ENCODE measurements around the gene PYHIN1.
"Not testable (repeated sequence)": the region's sequence is repeated elsewhere in the genome, so short reads cannot be mapped to it uniquely, and the experiment has no call there.

Gene PYHIN1

DNA sequence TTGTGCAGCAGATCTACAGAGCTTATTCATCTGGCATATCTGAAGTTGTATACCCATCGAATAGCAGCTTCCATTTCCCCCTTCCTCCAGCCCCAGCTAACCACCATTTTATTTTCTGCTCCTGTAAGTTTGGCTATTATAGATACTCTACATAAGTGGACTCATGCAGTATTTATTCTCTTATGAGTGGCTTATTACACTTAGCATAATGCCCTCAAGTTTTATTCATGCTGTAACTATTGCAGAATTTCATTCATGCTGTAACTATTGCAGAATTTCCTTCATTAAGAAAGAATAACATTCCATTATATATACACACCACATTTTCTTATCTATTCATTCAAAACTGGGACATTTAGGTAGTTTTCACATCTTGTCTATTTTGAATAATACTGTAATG is 47.9 kb downstream of the PYHIN1 start:
- no peak for DNase-seq (ENCODE audit: low read depth in 2 of 2)

DNA sequence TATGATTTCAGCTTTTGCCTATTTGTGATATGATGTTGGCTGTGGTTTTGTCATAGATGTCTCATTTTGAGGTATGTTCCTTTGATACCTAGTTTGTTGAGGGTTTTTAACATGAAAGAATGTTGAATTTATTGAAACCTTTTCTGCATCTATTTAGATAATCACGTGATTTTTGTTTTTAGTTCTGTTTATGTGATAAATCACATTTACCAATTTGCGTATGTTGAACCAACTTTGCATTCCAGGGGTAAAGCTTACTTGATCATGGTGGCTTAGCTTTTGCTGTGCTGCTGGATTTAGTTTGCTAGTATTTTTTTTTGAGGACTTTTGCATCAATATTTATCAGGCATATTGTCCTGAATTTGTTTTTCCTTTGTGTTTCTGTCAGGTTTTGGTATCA is 51.9 kb downstream of the PYHIN1 start:
- no peak for DNase-seq (ENCODE audit: low read depth in 2 of 2)

- no peak for DNase-seq (ENCODE audit: low read depth in 2 of 2)
These were observed 53.0 kb downstream of the PYHIN1 start for GRCh38 chr1:158984386-158984785.

DNA sequence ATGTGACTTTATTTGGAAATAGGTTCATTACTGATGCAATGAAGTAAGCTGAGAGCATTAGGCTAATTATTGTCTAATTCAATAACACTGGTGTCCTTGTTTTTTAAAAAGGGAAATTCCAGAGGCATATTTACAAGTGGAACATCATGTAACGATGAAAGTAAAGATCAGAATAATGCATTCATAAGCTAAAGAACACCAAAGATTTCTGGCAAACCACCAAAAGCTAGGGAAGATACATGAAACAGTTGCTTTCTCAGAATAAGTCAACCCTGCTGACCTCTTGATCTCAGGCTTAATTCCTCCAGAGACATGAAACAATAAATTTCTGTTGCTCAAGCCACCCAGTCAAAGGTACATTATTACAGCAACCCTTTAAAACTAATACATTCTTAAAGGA is 58.1 kb downstream of the PYHIN1 start:
- DNase-seq (ENCODE audit: low read depth in 2 of 2): no peak

DNA sequence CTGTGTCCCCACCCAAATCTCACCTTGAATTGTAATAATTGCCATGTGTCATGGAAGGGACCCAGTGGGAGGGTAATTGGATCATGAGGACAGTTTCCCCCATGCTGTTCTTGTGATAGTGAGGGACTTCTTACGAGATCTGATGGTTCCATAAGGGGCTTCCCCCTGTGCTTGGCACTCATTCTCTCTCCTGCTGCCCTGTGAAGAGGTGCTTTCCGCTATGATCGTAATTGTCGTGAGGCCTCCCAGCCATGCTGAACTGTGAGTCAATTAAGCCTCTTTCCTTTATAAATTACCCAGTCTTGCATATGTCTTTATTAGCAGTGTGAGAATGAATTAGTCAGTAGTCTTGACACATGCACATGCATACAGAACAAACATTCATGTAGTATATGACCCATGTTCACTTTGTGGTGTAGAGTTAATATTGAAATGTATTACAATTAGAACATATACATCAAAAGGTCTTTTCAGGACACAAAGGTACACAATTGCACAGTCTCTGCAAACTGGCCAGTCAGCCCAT is 61.5 kb downstream of the PYHIN1 start:
- no peak for DNase-seq (ENCODE audit: low read depth in 2 of 2)

GRCh38 chr1:158996998-158997397 is 65.6 kb downstream of the PYHIN1 start:
- no peak for DNase-seq (ENCODE audit: low read depth in 2 of 2)

- DNase-seq (ENCODE audit: low read depth in 2 of 2): no peak
These were observed 66.9 kb downstream of the PYHIN1 start for GRCh38 chr1:158998037-158998780.

DNA sequence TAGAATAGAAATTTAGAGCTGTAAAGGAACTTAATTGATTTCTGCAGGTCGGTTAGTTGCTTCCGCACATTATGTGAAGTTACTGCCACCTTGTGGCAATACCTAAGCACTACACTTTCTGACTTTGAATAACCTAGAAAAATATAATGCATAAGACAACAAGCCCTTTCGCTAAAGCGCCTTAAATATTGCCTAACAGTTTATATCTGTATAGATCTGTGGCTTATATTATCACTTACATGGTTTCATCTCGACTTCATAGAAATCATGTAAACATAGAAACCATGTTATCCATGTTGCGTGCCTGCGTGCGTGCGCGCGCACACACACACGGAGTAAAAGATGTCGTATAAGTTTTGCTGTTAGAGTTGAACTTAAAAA is 67.4 kb downstream of the PYHIN1 start:
- no peak for DNase-seq (ENCODE audit: low read depth in 2 of 2)

GRCh38 chr1:158999316-159000069 is 68.1 kb downstream of the PYHIN1 start:
- DNase-seq (ENCODE audit: low read depth in 2 of 2): no peak

DNA sequence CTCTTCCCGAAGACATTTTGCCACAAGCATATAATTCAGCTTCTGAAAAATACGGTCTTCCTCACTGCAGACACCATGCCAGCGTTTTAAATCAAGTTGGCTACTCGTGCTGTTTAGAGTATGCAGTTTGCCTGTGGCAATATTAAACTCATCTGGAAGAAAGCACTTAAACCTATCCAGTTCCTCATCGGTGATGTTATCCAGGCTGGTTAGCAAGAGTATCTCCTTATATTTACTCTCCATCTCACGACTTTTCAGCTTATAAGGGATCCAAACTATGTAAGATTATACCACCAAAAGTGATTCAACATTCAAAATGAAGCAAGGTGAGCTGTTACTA is 68.7 kb downstream of the PYHIN1 start:
- no peak for DNase-seq (ENCODE audit: low read depth in 2 of 2)

- no peak for DNase-seq (ENCODE audit: low read depth in 2 of 2)
These were observed 69.3 kb downstream of the PYHIN1 start for GRCh38 chr1:159000625-159001024.

DNA sequence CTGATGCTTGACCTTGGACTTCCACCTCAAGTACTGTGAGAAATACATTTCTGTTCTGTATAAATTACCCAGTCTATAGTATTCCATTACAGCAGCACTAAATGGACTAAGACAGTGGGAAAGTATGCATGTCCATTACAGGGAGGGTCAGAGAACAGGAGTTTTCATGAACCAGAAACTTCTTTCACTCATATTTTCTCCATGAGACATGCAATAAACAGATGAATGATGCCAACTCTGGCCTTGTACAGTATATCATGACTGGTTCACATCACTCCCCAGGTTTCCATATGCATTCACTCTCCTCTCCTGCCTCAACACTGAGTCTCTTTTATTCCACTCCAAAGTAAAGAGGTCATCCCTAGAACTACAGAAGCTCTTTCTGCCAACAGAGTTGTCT is 73.8 kb downstream of the PYHIN1 start:
- no peak for DNase-seq (ENCODE audit: low read depth in 2 of 2)

- no peak for DNase-seq (ENCODE audit: low read depth in 2 of 2)
These were observed 74.3 kb downstream of the PYHIN1 start for GRCh38 chr1:159005676-159006075.

DNA sequence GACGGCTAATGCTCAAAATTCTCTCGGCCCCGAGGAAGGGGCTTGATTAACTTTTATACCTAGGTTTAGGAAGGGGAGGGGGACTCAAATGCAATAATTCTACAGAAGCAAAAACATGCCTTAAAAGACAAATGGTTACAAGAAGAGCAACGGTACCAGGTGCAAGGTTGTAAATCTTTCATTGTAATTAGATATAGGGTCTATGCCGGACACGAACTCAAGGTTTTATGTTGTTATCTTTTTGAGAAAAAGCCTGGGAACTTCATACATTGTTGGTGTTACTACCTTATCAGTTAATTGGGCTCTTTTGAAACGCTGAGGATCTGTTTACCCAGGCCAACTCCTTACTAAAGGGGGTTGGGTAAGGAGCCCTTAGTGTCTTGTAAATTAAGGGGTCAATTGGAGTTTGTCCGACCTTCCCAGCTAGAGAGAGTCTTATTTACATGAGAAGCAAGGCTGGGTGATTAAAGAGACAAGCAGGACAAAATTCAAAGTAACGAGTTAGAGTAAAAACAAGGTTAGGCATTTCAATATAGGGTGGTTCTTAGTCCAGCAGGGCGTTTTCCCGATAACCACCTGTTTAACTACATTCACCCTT is 75.0 kb downstream of the PYHIN1 start:
- not testable (repeated sequence) for DNase-seq (ENCODE audit: low read depth in 2 of 2)

- DNase-seq (ENCODE audit: low read depth in 2 of 2): no peak
These were observed 76.4 kb downstream of the PYHIN1 start for GRCh38 chr1:159007726-159008125.

DNA sequence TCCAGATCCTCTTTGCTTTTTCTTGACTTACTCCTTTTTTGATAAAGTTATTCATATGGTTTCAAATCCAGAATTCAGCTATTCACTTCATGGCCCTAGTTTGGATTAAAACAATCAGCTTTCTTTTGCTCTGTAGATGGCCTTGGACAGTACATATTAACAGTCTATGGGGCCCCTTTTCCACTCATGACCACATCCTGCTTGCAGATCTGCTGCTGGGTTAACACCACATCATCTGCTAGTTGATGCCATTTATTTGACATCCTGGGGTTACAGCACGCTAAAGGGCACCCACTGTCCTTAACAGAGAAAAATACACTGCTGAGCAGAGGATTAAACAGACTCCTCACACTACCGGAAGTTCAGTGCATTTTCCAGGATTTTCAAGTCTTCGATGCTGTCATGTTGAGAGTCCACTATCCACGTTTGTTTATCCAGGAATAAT is 77.4 kb downstream of the PYHIN1 start:
- DNase-seq (ENCODE audit: low read depth in 2 of 2): no peak

- DNase-seq (ENCODE audit: low read depth in 2 of 2): no peak
These were observed 77.9 kb downstream of the PYHIN1 start for GRCh38 chr1:159009287-159009686.

- DNase-seq (ENCODE audit: low read depth in 2 of 2): no peak
These were observed 78.5 kb downstream of the PYHIN1 start, which contains the start of gene IFI16 for GRCh38 chr1:159009704-159010361. TSS of gene IFI16 (plus strand) at chr1:159009907. CDS start at chr1:159014681, 4,774 bp downstream.

DNA sequence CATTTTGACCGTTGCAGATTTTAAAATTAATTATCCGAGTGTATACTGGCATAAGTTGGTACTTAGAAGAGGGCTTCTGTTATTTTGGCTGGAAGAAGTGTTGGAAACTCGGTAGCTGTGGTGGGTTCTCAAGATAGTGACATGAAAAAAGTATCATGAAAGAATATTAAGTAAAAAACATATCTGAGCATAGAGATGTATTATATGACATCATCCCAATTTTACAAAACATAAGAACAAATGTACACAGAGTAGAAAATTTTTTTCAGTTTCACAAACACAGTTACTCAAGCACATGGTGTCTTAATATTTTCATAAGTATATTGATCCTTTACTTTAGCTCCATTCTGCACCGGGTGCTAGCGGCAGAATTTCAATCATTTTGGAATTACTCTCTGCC is 79.0 kb downstream of the PYHIN1 start:
- DNase-seq (ENCODE audit: low read depth in 2 of 2): no peak

DNA sequence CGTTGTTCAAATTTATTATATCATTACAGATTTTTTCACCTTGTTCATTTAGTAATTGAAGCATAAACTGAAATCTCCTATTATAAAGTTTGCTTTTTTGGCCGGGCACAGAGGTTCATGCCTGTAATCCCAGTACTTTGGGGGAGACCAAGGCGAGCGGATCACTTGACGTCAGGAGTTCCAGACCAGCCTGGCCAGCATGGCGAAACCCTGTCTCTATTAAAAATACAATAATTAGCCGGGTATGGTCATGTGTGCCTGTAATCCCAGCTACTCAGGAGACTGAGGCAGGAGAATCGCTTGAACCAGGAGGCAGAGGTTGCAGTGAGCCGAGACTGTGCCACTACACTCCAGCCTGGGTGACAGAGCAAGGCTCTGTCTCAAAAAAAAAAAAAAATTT is 79.6 kb downstream of the PYHIN1 start:
- DNase-seq (ENCODE audit: low read depth in 2 of 2): not testable (repeated sequence)

DNA sequence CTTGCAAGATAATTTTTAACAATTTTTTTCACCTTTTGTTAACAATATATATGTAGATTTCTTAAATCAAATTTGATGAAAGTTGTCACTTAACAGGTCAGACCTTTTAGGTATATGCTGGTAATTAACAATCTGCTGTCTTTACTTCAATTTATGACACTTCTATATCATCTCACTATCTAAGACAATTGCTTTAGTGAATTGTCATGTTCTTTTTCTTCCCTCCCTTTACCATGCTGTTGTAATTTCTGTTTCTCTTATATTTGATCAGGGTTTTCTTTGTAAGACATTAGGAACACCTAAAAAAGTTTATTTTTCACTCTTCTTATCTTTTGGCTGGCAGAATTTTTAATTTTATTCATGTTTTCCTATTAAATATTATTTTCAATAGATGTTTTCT is 80.4 kb downstream of the PYHIN1 start:
- no peak for DNase-seq (ENCODE audit: low read depth in 2 of 2)

GRCh38 chr1:159012495-159012894 is 81.1 kb downstream of the PYHIN1 start:
- no peak for DNase-seq (ENCODE audit: low read depth in 2 of 2)
